T47D (cell line): ENCODE results near the gene SERHL2.
"Not testable (repeated sequence)": the region's sequence is repeated elsewhere in the genome, so short reads cannot be mapped to it uniquely, and the experiment has no call there.

ENCODE experiments used
- DNase-seq, 2 experiments: peaks; one replicate each; pipeline versions ENCODE4 v3.0.0 to v3.0.0-alpha.2; 2011 to 2012; ENCODE audit warnings: low read depth in 1 of 2, low spot score in 1 of 2
- JUND ChIP-seq: IDR thresholded peaks from 2 replicates; pipeline ENCODE4 v1.6.1; 2012; ENCODE audit warnings: low read depth
- in situ Hi-C: cut with HindIII; loops from 2 replicates; pipeline ENCODE4 v1.10.0; 2016; ENCODE audit warnings: low sequenced_read_pairs, low pct_unique_long_range_greater_than_20kb

SERHL2 gene

DNA sequence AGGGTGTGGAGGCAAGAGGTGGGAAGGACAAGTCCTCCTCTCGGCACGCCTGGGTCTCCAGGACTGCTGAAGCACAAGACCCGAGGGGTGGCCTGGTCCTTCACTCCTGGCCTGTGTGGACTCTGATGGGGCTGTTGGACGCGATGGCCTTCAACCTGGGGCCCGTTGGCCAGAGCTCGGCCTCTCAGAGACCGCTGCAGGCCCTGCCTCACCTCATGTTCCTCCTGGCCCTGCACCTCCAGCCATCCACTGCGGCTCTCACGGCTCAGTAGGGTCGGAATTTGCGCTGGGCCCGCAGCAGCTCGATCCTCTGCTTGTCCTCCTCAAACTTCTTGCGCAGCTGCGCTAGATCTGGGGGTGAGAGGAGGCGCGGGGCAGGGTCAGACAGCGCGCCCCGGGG, 20.7 kb downstream of the SERHL2 start:
- DNase-seq, in situ Hi-C loops: not testable (repeated sequence)

DNA sequence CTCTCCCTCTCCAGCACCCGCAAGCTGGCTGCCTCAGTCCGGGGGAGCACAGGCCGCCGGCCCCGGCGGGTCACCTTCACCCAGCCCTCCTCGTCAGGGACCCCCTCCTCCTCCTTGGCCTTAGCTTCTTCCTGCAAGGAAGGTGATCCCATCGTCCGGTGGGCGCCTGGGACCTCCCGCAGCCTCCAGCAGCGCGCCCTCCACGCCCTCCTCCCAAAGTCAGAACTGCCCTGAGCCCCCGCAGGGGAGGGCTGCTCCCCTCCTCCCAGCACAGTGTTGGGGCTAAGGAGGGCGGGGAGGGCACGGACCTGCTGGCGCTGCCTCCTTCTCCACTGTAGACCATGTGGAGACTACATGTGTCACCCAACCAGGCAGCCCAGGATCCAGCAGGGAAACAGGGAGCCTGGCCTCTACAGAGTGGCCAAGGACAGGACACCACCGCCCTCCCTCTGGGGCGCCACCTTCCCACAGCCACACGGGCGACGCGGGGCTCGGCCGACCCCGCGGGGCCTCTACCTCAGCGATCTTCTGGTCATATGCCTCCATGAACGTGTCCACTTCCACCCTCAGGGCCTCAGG, 22.3 kb downstream of the SERHL2 start:
- DNase-seq, in situ Hi-C loops: not testable (repeated sequence)

DNA sequence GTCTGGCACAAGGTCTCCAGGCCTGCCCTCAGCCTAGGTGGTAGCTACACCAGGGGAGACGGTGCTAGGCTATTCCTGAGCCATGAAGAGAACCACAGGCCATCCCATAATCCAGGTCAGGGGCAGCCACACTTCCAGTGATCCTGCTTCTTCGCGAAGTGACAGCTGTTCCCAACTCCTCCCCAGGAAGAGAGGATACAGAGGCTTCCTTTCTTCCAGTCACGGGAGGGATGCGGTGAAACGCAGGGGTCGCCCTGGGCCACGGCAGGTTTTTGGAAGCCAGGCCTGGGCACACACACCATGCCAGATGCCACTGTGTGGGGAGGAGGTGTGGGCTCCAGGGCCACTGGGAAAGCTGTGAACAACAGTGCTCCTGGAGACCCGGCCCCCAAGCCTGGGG, 23.4 kb downstream of the SERHL2 start:
- DNase-seq, in situ Hi-C loops: not testable (repeated sequence)

DNA sequence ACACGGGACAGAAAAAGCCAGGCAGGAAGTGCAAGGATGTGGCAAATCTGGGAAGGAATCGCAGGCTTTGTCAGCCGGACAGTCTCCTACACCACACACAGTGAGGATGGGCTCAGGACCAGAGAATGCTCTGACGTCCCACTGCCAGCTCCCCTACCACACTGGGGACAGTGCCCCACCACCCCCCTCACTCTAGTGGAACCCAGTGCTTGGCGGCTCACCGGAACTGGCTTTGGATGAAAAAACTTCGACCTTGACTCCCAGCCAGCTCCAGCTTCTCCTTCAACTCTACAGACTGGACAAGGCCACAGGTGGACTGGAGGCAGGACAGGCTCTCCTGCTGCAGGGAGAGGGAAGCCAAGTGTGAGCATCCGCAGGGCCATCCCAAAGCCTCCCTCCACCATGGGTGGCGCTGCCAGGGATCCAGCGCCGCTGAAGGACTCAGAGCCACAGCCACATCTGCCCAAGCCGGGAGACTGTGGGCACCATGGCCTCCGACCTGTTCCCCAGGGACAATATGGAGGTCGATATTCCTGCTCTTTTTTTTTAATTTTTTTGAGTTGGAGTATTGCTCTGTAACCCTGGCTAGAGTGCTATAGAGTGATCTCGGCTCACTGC, 24.0 kb downstream of the SERHL2 start:
- in situ Hi-C loops, result no loop called here
- no peak for TF ChIP-seq JUND
- DNase-seq, result no peak

DNA sequence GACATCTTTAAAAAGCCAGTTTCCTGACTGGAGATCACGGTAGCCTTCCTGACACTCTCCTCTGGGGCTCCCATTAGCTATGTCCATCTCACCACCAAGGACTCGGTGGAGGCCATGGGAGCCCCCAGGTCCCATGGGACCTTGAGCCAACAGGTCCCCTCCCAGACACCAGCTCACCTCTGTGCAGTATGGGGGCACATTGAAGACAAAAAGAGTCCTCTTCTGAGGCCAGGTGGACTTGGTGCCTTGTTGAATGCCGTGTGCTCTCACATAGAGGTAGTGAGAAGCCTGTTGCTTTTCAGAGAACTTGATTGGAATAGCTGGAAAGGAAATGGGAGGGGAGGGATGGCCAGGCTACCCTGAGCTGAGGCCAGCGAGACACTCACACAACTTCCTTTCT, 26.3 kb downstream of the SERHL2 start:
- in situ Hi-C loops, DNase-seq: not testable (repeated sequence)

DNA sequence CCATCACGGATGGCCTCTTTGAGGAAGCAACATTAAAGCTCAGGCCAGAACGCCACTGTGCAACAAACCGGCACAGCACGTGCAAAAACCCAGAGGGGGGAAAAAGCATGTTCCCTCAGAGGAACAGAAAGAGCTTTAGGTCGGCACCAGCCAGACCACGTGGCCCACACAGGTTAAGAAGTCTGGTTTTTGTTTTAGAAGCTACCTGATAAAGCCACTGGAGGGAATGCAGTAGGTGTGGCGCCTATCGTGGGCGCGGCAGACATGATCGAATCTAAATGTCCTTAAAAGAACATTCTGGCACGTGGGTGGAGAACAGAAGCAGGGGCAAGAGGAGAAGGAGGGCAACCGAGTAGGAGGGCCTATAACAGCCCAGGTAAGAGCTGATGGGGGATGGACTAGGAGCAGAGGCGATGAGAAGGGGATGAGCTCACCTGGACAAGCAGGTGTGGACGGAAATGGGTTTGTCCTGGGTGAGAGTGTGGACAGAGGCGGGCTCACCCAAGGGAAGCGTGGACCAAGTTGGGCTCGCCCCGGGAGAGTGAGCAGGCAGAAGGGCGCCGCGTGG, 27.5 kb downstream of the SERHL2 start:
- in situ Hi-C loops, result not testable (repeated sequence)
- DNase-seq, result peak in 1 of 2 experiments; percentile 28

DNA sequence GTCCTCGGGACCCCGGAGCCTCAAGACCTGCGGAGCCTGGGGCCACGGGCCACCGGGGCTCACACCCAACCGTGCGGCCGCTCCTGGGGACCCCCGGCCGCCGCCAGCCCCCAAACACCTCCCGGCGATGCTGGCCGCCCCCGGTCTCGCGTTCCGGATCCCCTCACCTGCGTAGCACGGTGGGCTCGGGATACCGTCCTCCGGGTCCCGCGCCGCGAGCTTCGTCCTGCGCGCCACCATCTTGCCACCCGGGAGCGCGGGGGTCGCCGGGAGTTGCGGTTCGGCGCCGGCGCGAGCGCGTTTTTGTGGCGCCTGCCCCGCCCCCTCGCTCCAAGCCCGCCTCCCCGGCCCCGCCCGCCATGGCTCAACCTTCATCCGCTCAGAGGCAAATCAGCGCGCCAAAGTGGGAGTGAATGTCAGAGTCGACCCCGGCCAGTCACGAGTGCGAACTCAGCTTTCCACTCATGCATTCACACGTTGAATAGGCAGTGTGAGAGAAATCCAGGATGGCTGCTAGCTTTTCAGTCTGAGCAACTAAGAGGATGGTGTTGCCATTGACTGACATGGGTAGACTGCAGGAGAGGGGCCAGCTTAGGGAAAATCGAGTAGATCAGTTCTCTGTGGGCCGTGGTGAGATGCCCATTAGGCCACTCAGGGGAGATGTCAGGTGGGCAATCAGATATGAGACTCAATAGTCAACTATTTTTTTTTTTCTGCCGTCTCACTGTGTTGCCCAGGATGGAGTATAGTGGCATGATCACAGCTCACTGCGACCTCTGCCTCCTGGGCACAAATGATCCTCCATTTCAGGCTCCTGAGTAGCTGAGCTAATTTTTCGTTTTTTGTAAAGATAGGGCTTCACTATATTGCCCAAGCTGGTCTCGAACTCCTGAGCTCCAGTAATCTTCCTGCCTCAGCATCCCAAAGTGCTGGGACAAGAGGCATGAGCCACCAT, 28.3 kb downstream of the SERHL2 start:
- in situ Hi-C loops, result no loop called here
- DNase-seq, result peak; percentile 35 to 69
- TF ChIP-seq JUND, result no peak

DNA sequence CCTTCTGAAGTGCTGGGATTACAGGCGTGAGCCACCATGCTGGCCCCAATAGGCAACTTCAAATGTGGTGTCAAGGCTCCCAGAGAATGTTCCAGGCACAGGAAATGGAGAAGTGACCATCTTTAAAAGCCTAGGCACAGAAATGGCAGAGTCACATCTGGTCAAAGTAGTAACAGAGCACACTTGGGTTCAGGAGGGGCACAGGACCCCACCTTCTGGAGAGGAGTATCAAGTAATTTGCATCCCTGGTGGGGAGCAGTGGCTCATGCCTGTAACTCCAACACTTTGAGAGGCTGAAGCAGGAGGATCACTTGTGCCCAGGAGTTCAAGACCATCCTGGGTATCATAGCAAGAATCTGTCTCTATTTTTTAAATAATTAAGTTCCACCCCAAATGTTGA, 29.2 kb downstream of the SERHL2 start:
- TF ChIP-seq JUND, result no peak
- in situ Hi-C loops, result no loop called here
- no peak for DNase-seq

DNA sequence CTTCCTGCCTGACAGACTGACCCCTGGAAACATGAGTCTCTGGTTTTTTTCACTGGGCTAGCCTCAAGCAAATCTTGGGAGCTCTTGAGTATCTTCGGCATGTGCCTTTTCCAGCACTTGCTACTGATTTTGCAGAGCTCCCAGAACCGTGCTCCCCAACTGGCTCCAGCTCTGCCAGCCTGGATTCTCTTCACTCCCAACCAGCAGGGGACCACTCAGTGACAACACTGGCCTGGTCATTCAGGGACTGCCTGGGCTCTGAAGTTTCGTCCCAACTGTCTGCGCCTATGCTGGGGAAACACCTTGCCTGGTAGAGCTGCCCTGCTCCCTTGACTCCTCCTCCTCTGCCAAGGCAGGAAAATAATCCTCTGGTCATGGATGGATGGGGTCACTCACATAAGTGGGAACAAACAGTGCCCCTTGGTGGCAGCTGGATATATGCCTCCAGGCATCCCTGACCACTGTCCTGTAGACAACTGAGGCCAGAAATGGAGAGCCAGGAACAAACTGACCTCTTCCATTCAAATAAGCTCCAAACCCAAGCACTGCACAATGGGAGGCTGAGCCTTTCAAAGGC, 30.7 kb downstream of the SERHL2 start:
- DNase-seq, result no peak
- no peak for TF ChIP-seq JUND
- in situ Hi-C loops, result no loop called here

DNA sequence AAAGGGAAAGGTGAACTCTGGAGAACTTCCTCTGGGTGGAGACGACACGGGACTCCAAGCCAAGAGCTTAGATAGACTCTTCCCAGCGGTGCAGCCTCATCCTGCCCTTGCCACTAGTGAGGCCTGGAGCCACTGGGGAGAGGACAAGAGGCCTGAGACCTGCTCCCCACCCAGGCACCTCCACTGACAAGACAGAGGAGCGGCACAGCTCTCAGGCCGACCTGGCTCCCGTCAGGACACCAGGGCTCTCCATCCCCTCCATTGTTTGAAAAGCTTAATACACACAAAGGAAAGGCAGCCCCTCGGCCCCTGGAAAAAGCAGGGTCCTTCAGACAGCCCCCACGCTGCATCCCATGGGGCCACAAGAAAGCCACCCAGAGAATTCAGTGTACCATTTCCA, 31.3 kb downstream of the SERHL2 start:
- TF ChIP-seq JUND, result no peak
- DNase-seq, result no peak
- in situ Hi-C loops, result no loop called here

DNA sequence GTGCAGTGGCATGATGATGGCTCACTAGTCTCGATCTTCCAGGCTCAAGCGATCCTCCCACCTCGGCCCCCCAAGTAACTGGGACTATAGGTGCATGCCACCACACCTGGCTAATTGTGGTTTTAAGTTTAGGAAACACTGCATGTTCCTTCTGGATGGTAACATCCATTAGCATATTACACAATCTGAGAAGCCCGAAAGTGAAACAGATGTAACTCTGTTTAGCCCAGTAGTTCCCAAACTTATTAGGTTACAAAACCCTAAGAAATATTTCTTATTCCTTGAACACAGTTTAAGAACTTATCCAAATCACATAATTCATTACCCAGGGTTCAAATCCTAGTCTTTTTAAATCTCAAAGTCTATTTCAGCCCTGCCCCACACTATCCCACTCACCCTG, 32.6 kb downstream of the SERHL2 start:
- no peak for DNase-seq
- in situ Hi-C loops, result no loop called here
- TF ChIP-seq JUND, result no peak

DNA sequence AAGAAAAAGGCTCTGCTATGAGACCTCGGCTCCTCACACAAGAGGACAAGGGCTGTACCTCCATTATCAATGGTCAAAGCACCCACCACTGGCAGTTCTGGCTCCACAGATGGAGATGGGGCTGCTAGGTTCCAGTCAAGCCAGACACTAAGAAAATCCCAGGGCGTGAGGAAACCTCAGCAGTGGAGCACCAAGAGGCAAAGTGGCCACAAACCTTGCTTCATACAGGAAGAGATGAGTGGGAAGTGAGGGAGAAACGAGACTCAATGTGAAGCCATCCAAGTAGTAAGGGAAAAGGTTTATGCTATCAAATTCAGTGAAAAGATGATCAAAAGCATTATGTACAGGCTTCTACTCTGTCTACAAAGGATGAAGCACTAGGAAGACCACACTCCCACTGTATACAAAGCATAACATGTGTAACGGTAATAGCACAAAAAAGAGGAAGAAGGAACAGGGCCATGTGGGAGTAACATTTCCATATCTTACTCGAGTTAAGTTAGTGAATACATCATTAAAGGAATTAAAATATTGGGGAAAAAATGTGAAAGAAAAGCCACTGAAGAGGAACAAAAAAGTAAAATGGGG, 33.9 kb downstream of the SERHL2 start:
- no peak for TF ChIP-seq JUND
- in situ Hi-C loops, result no loop called here
- DNase-seq, result no peak

DNA sequence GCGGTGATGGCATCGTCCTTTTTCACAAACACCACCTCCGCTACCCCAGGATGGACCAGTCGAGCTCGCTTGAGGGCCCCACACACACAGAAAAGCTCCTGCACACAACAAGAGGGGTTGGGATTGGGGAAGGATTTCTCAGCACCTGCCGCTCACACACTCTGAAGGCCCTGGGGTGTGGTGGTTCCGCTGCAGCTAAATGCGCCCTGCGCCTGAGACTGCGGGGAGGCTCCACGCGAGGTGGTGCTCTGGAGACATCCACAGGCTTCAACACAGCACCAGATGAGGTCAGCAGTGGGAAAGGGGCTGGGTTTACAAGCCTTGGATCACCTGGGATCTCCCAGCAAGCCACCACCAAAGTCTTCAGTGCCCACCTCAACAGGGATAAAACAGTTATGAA, 38.2 kb downstream of the SERHL2 start:
- no peak for DNase-seq
- in situ Hi-C loops, result no loop called here
- no peak for TF ChIP-seq JUND
